Stomach (tissue), 9 donors: ENCODE results near the gene SORCS2. TPM values are rescaled to one million over a fixed set of nuclear protein-coding genes. Genes with fewer than 3 reads are reported as not detected.

Experiments
- DNase-seq, 2 donors: peaks; one replicate each; pipeline versions ENCODE4 v3.0.0 to v3.0.0-alpha.2; 2013 to 2019
- H3K27ac ChIP-seq, 5 donors: fragments of 200-600 bp in 4 of 5; sonication (generic) in 4 of 5; one replicate each; pipeline ENCODE4 v1.5.1; 2013 to 2019; ENCODE audit warnings: mild to moderate bottlenecking in 1 of 5, moderate library complexity in 1 of 5
- H3K27me3 ChIP-seq, 3 donors: fragments of 200-600 bp; sonication (generic); one replicate each; pipeline ENCODE4 v1.5.1; 2017 to 2019; ENCODE audit warnings: mixed run types in 1 of 3
- H3K36me3 ChIP-seq, 4 donors: fragments of 200-600 bp; sonication (generic); 1 replicate in 3 of 4; 2 replicates in 1 of 4; pipeline ENCODE4 v1.5.1; 2016 to 2019
- H3K4me1 ChIP-seq, 4 donors: fragments of 200-600 bp; sonication (generic); one replicate each; pipeline ENCODE4 v1.5.1; 2016 to 2019
- H3K4me3 ChIP-seq, 4 donors: fragments of 200-600 bp; sonication (generic) in 3 of 4; one replicate each; pipeline ENCODE4 v1.5.1; 2016 to 2019; ENCODE audit warnings: mild to moderate bottlenecking in 1 of 4
- H3K9me3 ChIP-seq, 4 donors: fragments of 200-600 bp; sonication (generic); one replicate each; pipeline ENCODE4 v1.5.1; 2016 to 2019
- CTCF ChIP-seq, 7 experiments: fragments of 450-650 bp in 4 of 7; fragments of 200-600 bp in 3 of 7; sonication (generic) in 3 of 7; IDR thresholded peaks; one replicate each; pipeline ENCODE4 v1.5.1; 2016 to 2019; ENCODE audit warnings: antibody characterized with exemption in 7 of 7, control low read depth in 2 of 7, mild to moderate bottlenecking in 1 of 7
- EP300 ChIP-seq: sonication (generic); formaldehyde crosslinking; IDR thresholded peaks from one replicate; pipeline ENCODE4 v1.6.1; 2017; ENCODE audit warnings: antibody characterized with exemption
- POLR2A ChIP-seq, 4 donors: fragments of 450-650 bp; IDR thresholded peaks; one replicate each; pipeline ENCODE4 v1.6.1; 2016; ENCODE audit warnings: antibody characterized with exemption in 4 of 4, control low read depth in 2 of 4, mild to moderate bottlenecking in 1 of 4, moderate library complexity in 1 of 4
- POLR2AphosphoS5 ChIP-seq, 3 donors: sonication (generic); formaldehyde crosslinking; IDR thresholded peaks; one replicate each; pipeline ENCODE4 v1.6.1; 2016; ENCODE audit warnings: antibody characterized with exemption in 3 of 3
- WGBS, 5 donors: extraction: QIAGEN DNeasy Blood & Tissue Kit in 3 of 5; methylation state at CpG; one replicate each; pipeline versions ENCODE4 v1.1.5 to v1.1.7; 2013 to 2018; 5-methylcytosine and 5-hydroxymethylcytosine counted together
- intact Hi-C: fragments of 100-400 bp; cut with DNase I; formaldehyde crosslinking; loops from one replicate; pipeline ENCODE4 v1.15.1; 2023; ENCODE audit warnings: low total_unique reads
- polyA plus RNA-seq, 3 donors: library from polyadenylated mRNA; stranded (reverse); fragments of 200-250 nt; gene quantifications; one replicate each; pipeline ENCODE4 v1.2.3, GENCODE V29; 2013
- total RNA-seq, 5 donors: library from RNA; depleted of rRNA; stranded (reverse); fragments of >200 nt; gene quantifications; one replicate each; pipeline versions ENCODE4 v1.1.0 to v1.2.3, GENCODE V29; 2014 to 2016
- donor health status: healthy with polysubstance abuse.
- donor health status: Bipolar disorder and iron deficiency.
- donor health status: healthy.

The SORCS2 gene
- total and polyA plus RNA-seq, 8 donors = under 0.01 to 13.0 (median 0.50) TPM; not detected in 1

GRCh38 chr4:7337196-7338058 lies 145.1 kb downstream of the SORCS2 start:
- peaks cover 0 to 14% (median 7%) of the 10 kb centered on the region in 4 donors for H3K4me1 ChIP-seq
- H3K4me3 ChIP-seq = no peak overlapping the region
- no peaks in the 10 kb centered on the region for H3K27me3 ChIP-seq
- H3K9me3 ChIP-seq = no peaks in the 10 kb centered on the region
- intact Hi-C loops = no loop called here
- WGBS, 5 donors = 65 to 86% (median 78%) methylated on average over 20 to 22 of the region's 22 CpGs
- no peak for DNase-seq
- no peak for TF ChIP-seq CTCF (IDR thresholded peaks at IDR 0.05)
- TF ChIP-seq POLR2A (IDR thresholded peaks at IDR 0.05) = no peak
- no peak for TF ChIP-seq EP300
- no peak for TF ChIP-seq POLR2AphosphoS5 (IDR thresholded peaks at IDR 0.05)
- H3K36me3 ChIP-seq = no peaks in the 10 kb centered on the region
- H3K27ac ChIP-seq = no peak overlapping the region

- Histone ChIP-seq H3K27me3 (no peaks in the 10 kb centered on the region), H3K4me3 (no peak overlapping the region), H3K4me1 (peaks cover 0 to 11% (median 7%) of the 10 kb centered on the region in 4 donors), H3K9me3 (no peaks in the 10 kb centered on the region), H3K27ac (no peak overlapping the region), H3K36me3 (no peaks in the 10 kb centered on the region)
- WGBS, 5 donors = 88 to 97% (median 95%) methylated on average over 5 of the region's 5 CpGs
- TF ChIP-seq POLR2A (IDR thresholded peaks at IDR 0.05) (no peak), CTCF (IDR thresholded peaks at IDR 0.05) (no peak), EP300 (no peak), POLR2AphosphoS5 (IDR thresholded peaks at IDR 0.05) (no peak)
- no peak for DNase-seq
- intact Hi-C loops = no loop called here
Measured at GRCh38 chr4:7338059-7338452, 145.7 kb downstream of the SORCS2 start.

- Histone ChIP-seq H3K27me3 (no peaks in the 10 kb centered on the region), H3K4me1 (peaks cover 0 to 11% (median 7%) of the 10 kb centered on the region in 4 donors), H3K36me3 (no peaks in the 10 kb centered on the region), H3K9me3 (no peaks in the 10 kb centered on the region), H3K27ac (no peak overlapping the region), H3K4me3 (no peak overlapping the region)
- intact Hi-C loops = no loop called here
- DNase-seq = no peak
- TF ChIP-seq POLR2A (IDR thresholded peaks at IDR 0.05) = no peak
- 93 to 94% (median 94%) methylated on average over 15 to 19 of the region's 19 CpGs for WGBS, 5 donors
Measured at GRCh38 chr4:7338876-7339623, 146.7 kb downstream of the SORCS2 start.

- peaks cover 0 to 11% (median 7%) of the 10 kb centered on the region in 4 donors for H3K4me1 ChIP-seq
- TF ChIP-seq CTCF (IDR thresholded peaks at IDR 0.05) (no peak), EP300 (no peak), POLR2A (IDR thresholded peaks at IDR 0.05) (no peak), POLR2AphosphoS5 (IDR thresholded peaks at IDR 0.05) (no peak)
- H3K36me3 ChIP-seq = no peaks in the 10 kb centered on the region
- no peaks in the 10 kb centered on the region for H3K27me3 ChIP-seq
- H3K27ac ChIP-seq = no peak overlapping the region
- WGBS, 5 donors = 87 to 91% (median 90%) methylated on average over 12 to 15 of the region's 15 CpGs
- no peak overlapping the region for H3K4me3 ChIP-seq
- intact Hi-C loops = no loop called here
- H3K9me3 ChIP-seq = no peaks in the 10 kb centered on the region
- DNase-seq = no peak
Measured at GRCh38 chr4:7339751-7340552, 147.6 kb downstream of the SORCS2 start.
